Neutrophil (primary cell): ENCODE data around the gene EHMT1.
"Not testable (repeated sequence)": the region's sequence is repeated elsewhere in the genome, so short reads cannot be mapped to it uniquely, and the experiment has no call there.

Experiments
- H3K27ac ChIP-seq: fragments of 200-600 bp; sonication (generic); 2 replicates; pipeline ENCODE4 v1.5.1; 2016; ENCODE audit warnings: mild to moderate bottlenecking, moderate library complexity
- H3K27me3 ChIP-seq: fragments of 200-600 bp; sonication (generic); 2 replicates; pipeline ENCODE4 v1.6.0; 2016; ENCODE audit warnings: mild to moderate bottlenecking
- H3K36me3 ChIP-seq: fragments of 200-600 bp; sonication (generic); 2 replicates; pipeline ENCODE4 v1.5.1; 2017
- H3K4me1 ChIP-seq, 2 experiments: fragments of 200-600 bp in 1 of 2; sonication (generic) in 1 of 2; 1 replicate in 1 of 2; 2 replicates in 1 of 2; pipeline versions ENCODE4 v1.5.1 to v1.6.1; 2013 to 2016; ENCODE audit warnings: low read depth in 1 of 2, low read length in 1 of 2, mild to moderate bottlenecking in 1 of 2, moderate library complexity in 1 of 2; ENCODE audit not compliant: control insufficient read depth in 1 of 2, insufficient read depth in 1 of 2
- H3K4me3 ChIP-seq, 2 experiments: fragments of 200-600 bp in 1 of 2; sonication (generic) in 1 of 2; 1 replicate in 1 of 2; 2 replicates in 1 of 2; pipeline ENCODE4 v1.5.1; 2013 to 2016; ENCODE audit warnings: low read depth in 1 of 2, low read length in 1 of 2, mild to moderate bottlenecking in 1 of 2, moderate library complexity in 1 of 2
- H3K9me3 ChIP-seq: fragments of 200-600 bp; sonication (generic); 2 replicates; pipeline ENCODE4 v1.5.1; 2016
- TF ChIP-seq, protein P1 (sequence below): fragments of 200-600 bp; sonication (generic); IDR thresholded peaks from 2 replicates; pipeline ENCODE4 v1.5.1; 2016; ENCODE audit warnings: antibody characterized with exemption

Gene EHMT1

DNA sequence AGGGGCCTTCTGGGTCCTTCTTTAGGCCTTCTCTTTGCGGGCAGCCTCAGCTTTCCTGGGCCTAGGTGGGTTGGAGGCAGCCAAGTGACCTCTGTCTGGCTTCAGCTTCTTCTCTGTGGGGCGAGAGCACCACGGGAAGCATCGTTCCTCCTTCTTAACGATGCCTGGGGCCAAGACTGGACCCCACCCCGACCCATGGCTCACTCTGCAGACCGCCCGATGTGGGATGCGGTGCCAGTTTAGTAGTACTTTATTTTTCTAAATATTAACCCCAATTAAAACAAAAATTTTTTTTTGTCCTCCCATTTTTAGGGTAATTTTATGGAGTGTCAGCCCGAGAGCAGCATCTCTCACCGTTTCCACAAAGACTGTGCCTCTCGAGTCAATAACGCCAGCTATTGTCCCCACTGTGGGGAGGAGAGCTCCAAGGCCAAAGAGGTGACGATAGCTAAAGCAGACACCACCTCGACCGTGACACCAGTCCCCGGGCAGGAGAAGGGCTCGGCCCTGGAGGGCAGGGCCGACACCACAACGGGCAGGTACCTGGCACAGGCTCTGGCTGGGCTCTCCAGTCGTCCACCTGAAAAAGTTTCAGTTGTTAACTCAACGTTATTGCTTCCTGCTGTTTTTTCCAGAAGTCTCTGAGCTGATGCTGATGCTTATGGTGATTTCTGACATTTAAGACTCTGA is 157.6 kb downstream of the EHMT1 start:
- H3K4me1 ChIP-seq, result no peaks in the 10 kb centered on the region
- H3K9me3 ChIP-seq, result no peaks in the 10 kb centered on the region
- H3K27ac ChIP-seq, result no peak overlapping the region
- no peak overlapping the region for H3K4me3 ChIP-seq
- TF ChIP-seq, protein P1, sequence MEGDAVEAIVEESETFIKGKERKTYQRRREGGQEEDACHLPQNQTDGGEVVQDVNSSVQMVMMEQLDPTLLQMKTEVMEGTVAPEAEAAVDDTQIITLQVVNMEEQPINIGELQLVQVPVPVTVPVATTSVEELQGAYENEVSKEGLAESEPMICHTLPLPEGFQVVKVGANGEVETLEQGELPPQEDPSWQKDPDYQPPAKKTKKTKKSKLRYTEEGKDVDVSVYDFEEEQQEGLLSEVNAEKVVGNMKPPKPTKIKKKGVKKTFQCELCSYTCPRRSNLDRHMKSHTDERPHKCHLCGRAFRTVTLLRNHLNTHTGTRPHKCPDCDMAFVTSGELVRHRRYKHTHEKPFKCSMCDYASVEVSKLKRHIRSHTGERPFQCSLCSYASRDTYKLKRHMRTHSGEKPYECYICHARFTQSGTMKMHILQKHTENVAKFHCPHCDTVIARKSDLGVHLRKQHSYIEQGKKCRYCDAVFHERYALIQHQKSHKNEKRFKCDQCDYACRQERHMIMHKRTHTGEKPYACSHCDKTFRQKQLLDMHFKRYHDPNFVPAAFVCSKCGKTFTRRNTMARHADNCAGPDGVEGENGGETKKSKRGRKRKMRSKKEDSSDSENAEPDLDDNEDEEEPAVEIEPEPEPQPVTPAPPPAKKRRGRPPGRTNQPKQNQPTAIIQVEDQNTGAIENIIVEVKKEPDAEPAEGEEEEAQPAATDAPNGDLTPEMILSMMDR, result no peak
- peaks cover 71% of the 10 kb centered on the region for H3K36me3 ChIP-seq
- no peaks in the 10 kb centered on the region for H3K27me3 ChIP-seq

GRCh38 chr9:137777761-137778160 is 159.0 kb downstream of the EHMT1 start:
- Histone ChIP-seq H3K27me3 (no peaks in the 10 kb centered on the region), H3K36me3 (peaks cover 84% of the 10 kb centered on the region), H3K4me3 (no peak overlapping the region), H3K27ac (no peak overlapping the region), H3K4me1 (no peaks in the 10 kb centered on the region), H3K9me3 (no peaks in the 10 kb centered on the region)
- TF ChIP-seq, protein P1, result no peak

DNA sequence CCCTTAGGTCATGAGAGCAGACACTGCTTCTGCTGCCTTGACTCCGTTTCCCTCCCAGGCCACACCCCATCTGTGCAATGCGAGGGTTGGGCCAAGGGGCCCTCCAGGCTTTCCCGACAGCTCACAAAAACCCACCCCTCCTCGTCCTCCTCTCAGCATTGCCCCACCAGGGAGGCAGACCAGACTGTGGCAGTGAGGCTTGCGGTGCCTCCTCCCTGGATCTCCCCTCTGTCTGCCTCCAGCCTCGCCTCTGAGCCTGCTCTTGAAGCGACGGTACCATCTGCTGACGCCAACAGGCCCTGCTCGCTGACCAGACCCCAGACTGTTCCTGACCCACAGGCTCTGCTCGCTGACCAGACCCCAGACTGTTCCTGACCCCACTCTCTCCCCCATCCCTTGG is 159.5 kb downstream of the EHMT1 start:
- TF ChIP-seq, protein P1, result no peak
- Histone ChIP-seq H3K9me3 (no peaks in the 10 kb centered on the region), H3K27ac (no peak overlapping the region), H3K27me3 (no peaks in the 10 kb centered on the region), H3K4me3 (no peak overlapping the region), H3K4me1 (no peaks in the 10 kb centered on the region), H3K36me3 (peaks cover 85% of the 10 kb centered on the region)

GRCh38 chr9:137778914-137779313 is 160.1 kb downstream of the EHMT1 start:
- Histone ChIP-seq H3K4me1 (no peaks in the 10 kb centered on the region), H3K27ac (no peak overlapping the region), H3K4me3 (no peak overlapping the region), H3K27me3 (no peaks in the 10 kb centered on the region), H3K9me3 (no peaks in the 10 kb centered on the region), H3K36me3 (peaks cover 85% of the 10 kb centered on the region)
- TF ChIP-seq, protein P1, result no peak

DNA sequence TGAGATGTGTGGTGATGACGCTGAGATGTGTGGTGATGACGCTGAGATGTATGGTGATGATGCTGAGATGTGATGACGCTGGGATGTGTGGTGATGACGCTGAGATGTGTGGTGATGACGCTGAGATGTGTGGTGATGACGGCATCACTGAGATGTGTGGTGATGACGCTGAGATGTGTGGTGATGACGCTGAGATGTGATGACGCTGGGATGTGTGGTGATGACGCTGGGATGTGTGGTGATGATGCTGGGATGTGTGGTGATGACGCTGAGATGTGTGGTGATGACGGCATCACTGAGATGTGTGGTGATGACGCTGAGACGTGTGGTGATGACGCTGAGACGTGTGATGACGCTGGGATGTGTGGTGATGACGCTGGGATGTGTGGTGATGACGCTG is 161.2 kb downstream of the EHMT1 start:
- not testable (repeated sequence) for H3K4me1 ChIP-seq

GRCh38 chr9:137781906-137782585 is 163.2 kb downstream of the EHMT1 start:
- Histone ChIP-seq H3K27ac (no peak overlapping the region), H3K4me3 (no peak overlapping the region), H3K4me1 (no peaks in the 10 kb centered on the region), H3K27me3 (no peaks in the 10 kb centered on the region), H3K9me3 (no peaks in the 10 kb centered on the region), H3K36me3 (peaks cover 89% of the 10 kb centered on the region)
- TF ChIP-seq, protein P1, result no peak

More for the DNA sequence above, 161.2 kb downstream of the EHMT1 start:
- not testable (repeated sequence) for H3K4me3 ChIP-seq, H3K27ac ChIP-seq, H3K27me3 ChIP-seq, H3K9me3 ChIP-seq
- H3K36me3 ChIP-seq, result peaks cover 89% of the 10 kb centered on the region
